NCI-H510A treated with DMSO at 0.1 percent for 48 hours (cell line): Measurements from ENCODE around the gene C4BPA.
A peak's percentile ranks its signal among the peaks of the same experiment; 100 is the strongest.

Experiments used
- DNase-seq: peaks from one replicate; lab custom pipeline; 2025; lab: John Stamatoyannopoulos, UW

Gene C4BPA

GRCh38 chr1:207124389-207124788, 20.4 kb downstream of the C4BPA start:
- DNase-seq = no peak

- no peak for DNase-seq
These were observed 24.4 kb downstream of the C4BPA start for GRCh38 chr1:207128336-207128921.

GRCh38 chr1:207129053-207129452, 25.0 kb downstream of the C4BPA start:
- no peak for DNase-seq

- DNase-seq = no peak
These were observed 26.4 kb downstream of the C4BPA start for GRCh38 chr1:207130252-207131036.

- DNase-seq = no peak
These were observed 27.1 kb downstream of the C4BPA start for GRCh38 chr1:207131163-207131562.

GRCh38 chr1:207134581-207134980, 30.5 kb downstream of the C4BPA start:
- DNase-seq = no peak

GRCh38 chr1:207139616-207140015, 35.6 kb downstream of the C4BPA start:
- no peak for DNase-seq

- DNase-seq = no peak
These were observed 36.5 kb downstream of the C4BPA start for GRCh38 chr1:207140536-207140935.

- DNase-seq = no peak
These were observed 41.5 kb downstream of the C4BPA start for GRCh38 chr1:207145401-207146058.

- DNase-seq = no peak
These were observed 47.9 kb downstream of the C4BPA start for GRCh38 chr1:207151920-207152319.

- DNase-seq = no peak
These were observed 48.9 kb downstream of the C4BPA start for GRCh38 chr1:207152792-207153468.

- DNase-seq = no peak
These were observed 51.0 kb downstream of the C4BPA start for GRCh38 chr1:207155028-207155427.

GRCh38 chr1:207156095-207156494, 52.1 kb downstream of the C4BPA start:
- no peak for DNase-seq

GRCh38 chr1:207156826-207157225, 52.8 kb downstream of the C4BPA start:
- no peak for DNase-seq

GRCh38 chr1:207164086-207164485, 60.1 kb downstream of the C4BPA start:
- DNase-seq = no peak

GRCh38 chr1:207172321-207172720, 68.3 kb downstream of the C4BPA start:
- DNase-seq = peak; percentile 34

- DNase-seq = no peak
These were observed 68.9 kb downstream of the C4BPA start for GRCh38 chr1:207172885-207173284.

- DNase-seq = no peak
These were observed 69.4 kb downstream of the C4BPA start for GRCh38 chr1:207173396-207173795.

- no peak for DNase-seq
These were observed 70.9 kb downstream of the C4BPA start for GRCh38 chr1:207174913-207175312.

- no peak for DNase-seq
These were observed 75.0 kb downstream of the C4BPA start for GRCh38 chr1:207179036-207179435.

GRCh38 chr1:207181847-207182246, 77.8 kb downstream of the C4BPA start:
- no peak for DNase-seq

GRCh38 chr1:207186503-207186902, 82.5 kb downstream of the C4BPA start:
- DNase-seq = no peak

GRCh38 chr1:207188901-207189300, 84.9 kb downstream of the C4BPA start:
- no peak for DNase-seq
